Lower leg skin (tissue), 4 donors: Measurements from ENCODE around the gene HBEGF. TPM values are rescaled to one million over a fixed set of nuclear protein-coding genes. Genes with fewer than 3 reads are reported as not detected.

Source experiments
- DNase-seq, 2 donors: peaks; one replicate each; pipeline ENCODE4 v3.0.0-alpha.2; 2019; ENCODE audit warnings: low spot score in 2 of 2
- H3K4me3 ChIP-seq: fragments of 200-600 bp; sonication (generic); 2 replicates; pipeline ENCODE4 v1.5.1; 2017; ENCODE audit warnings: mild to moderate bottlenecking, low read depth; ENCODE audit not compliant: poor library complexity, severe bottlenecking
- POLR2A ChIP-seq, 2 donors: fragments of 450-650 bp; IDR thresholded peaks; one replicate each; pipeline ENCODE4 v1.6.1; 2016 to 2017; ENCODE audit warnings: antibody characterized with exemption in 2 of 2, mild to moderate bottlenecking in 1 of 2, moderate library complexity in 1 of 2
- WGBS, 2 donors: methylation state at CpG; one replicate each; pipeline ENCODE4 v1.1.5; 2018; 5-methylcytosine and 5-hydroxymethylcytosine counted together
- intact Hi-C: fragments of 100-400 bp; cut with DNase I; formaldehyde crosslinking; loops from one replicate; pipeline ENCODE4 v1.15.0; 2023; ENCODE audit warnings: low total_unique reads
- total RNA-seq, 4 donors: library from RNA; depleted of rRNA; stranded (reverse); fragments of >200 nt; gene quantifications; one replicate each; pipeline ENCODE4 v1.1.0, GENCODE V29; 2016
- TF ChIP-seq, protein P1 (sequence below), 3 donors: fragments of 450-650 bp; IDR thresholded peaks; one replicate each; pipeline ENCODE4 v1.5.1; 2016; ENCODE audit warnings: antibody characterized with exemption in 3 of 3, mild to moderate bottlenecking in 3 of 3, moderate library complexity in 2 of 3

The HBEGF gene
- total RNA-seq, 4 donors from 2014 or later = 16.6 to 24.3 (median 18.4) TPM

GRCh38 chr5:140383300-140383699 is 36.9 kb upstream of the HBEGF start:
- intact Hi-C loops = loop anchor here (10.0 kb wide), 1 partner anchor 162 kb away; the partner anchor contains the start of gene EIF4EBP3
- 86 to 92% methylated on average over 2 of the region's 2 CpGs for WGBS, 2 donors
- DNase-seq = no peak
- H3K4me3 ChIP-seq = no peak overlapping the region
- no peak for TF ChIP-seq POLR2A (IDR thresholded peaks at IDR 0.05)
- TF ChIP-seq, protein P1, sequence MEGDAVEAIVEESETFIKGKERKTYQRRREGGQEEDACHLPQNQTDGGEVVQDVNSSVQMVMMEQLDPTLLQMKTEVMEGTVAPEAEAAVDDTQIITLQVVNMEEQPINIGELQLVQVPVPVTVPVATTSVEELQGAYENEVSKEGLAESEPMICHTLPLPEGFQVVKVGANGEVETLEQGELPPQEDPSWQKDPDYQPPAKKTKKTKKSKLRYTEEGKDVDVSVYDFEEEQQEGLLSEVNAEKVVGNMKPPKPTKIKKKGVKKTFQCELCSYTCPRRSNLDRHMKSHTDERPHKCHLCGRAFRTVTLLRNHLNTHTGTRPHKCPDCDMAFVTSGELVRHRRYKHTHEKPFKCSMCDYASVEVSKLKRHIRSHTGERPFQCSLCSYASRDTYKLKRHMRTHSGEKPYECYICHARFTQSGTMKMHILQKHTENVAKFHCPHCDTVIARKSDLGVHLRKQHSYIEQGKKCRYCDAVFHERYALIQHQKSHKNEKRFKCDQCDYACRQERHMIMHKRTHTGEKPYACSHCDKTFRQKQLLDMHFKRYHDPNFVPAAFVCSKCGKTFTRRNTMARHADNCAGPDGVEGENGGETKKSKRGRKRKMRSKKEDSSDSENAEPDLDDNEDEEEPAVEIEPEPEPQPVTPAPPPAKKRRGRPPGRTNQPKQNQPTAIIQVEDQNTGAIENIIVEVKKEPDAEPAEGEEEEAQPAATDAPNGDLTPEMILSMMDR (IDR thresholded peaks at IDR 0.05) = no peak

DNA sequence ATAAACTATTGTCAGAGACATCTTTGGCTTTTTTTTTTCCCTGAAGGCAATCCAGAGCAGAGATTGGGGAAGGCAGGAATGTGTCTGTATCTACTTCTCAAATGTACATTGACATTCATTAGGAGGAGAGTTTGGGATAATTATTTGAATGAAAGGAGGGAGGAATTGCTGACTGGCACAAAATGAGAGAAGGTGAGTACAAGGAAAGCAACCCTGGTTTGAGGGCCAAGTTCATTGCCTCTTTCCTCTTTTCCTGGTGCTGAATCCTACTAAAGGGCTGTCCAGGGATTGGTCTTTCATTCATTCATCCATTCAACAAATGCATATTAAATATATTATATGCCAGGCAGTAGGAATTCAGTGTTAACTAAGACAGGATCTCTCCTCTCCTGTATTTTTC is 36.5 kb upstream of the HBEGF start:
- TF ChIP-seq POLR2A (IDR thresholded peaks at IDR 0.05) = no peak
- TF ChIP-seq, protein P1 (IDR thresholded peaks at IDR 0.05) = no peak
- no peak overlapping the region for H3K4me3 ChIP-seq
- intact Hi-C loops = loop anchor here (10.0 kb wide), 1 partner anchor 162 kb away; the partner anchor contains the start of gene EIF4EBP3
- DNase-seq = no peak

GRCh38 chr5:140381972-140382371 is 35.6 kb upstream of the HBEGF start:
- WGBS, 2 donors = 73 to 94% methylated on average over 1 of the region's 1 CpG

GRCh38 chr5:140381351-140381750 is 34.9 kb upstream of the HBEGF start:
- TF ChIP-seq, protein P1 (IDR thresholded peaks at IDR 0.05) = no peak
- TF ChIP-seq POLR2A (IDR thresholded peaks at IDR 0.05) = no peak
- intact Hi-C loops = loop anchor here (10.0 kb wide), 1 partner anchor 163 kb away; the partner anchor contains the start of gene EIF4EBP3
- 85 to 93% methylated on average over 4 of the region's 4 CpGs for WGBS, 2 donors
- no peak for DNase-seq
- no peak overlapping the region for H3K4me3 ChIP-seq

More at GRCh38 chr5:140381972-140382371, 35.6 kb upstream of the HBEGF start:
- no peak overlapping the region for H3K4me3 ChIP-seq
- intact Hi-C loops = loop anchor here (10.0 kb wide), 1 partner anchor 163 kb away; the partner anchor contains the start of gene EIF4EBP3
- no peak for DNase-seq
- TF ChIP-seq, protein P1 (IDR thresholded peaks at IDR 0.05) = no peak
- no peak for TF ChIP-seq POLR2A (IDR thresholded peaks at IDR 0.05)

- no peak for TF ChIP-seq POLR2A (IDR thresholded peaks at IDR 0.05)
- TF ChIP-seq, protein P1 (IDR thresholded peaks at IDR 0.05) = peak in 1 of 3 donors; percentile 78
- intact Hi-C loops = no loop called here
- no peak overlapping the region for H3K4me3 ChIP-seq
- peak; percentile 65 to 93 for DNase-seq
- WGBS, 2 donors = 15 to 17% methylated on average over 2 of the region's 2 CpGs
These were observed 26.6 kb upstream of the HBEGF start for GRCh38 chr5:140372971-140373487.
